GM18873 (cell line): Measurements from ENCODE around the gene GHITM.

Experiments used
- ATAC-seq: cut with Tn5 transposase; IDR thresholded peaks from one replicate; pipeline ENCODE4 v1.9.1; 2021; ENCODE audit warnings: mild to moderate bottlenecking, moderate library complexity, moderate number of reproducible peaks; ENCODE audit not compliant: unreplicated experiment, low FRiP score

The GHITM gene

GRCh38 chr10:84197643-84198042 is 58.3 kb downstream of the GHITM start:
- no peak for ATAC-seq

- ATAC-seq: no peak
These were observed 59.1 kb downstream of the GHITM start for GRCh38 chr10:84198206-84198915.

- ATAC-seq: no peak
These were observed 61.4 kb downstream of the GHITM start for GRCh38 chr10:84200537-84201243.

- ATAC-seq: no peak
These were observed 61.9 kb downstream of the GHITM start for GRCh38 chr10:84201244-84201606.

- ATAC-seq: no peak
These were observed 62.4 kb downstream of the GHITM start for GRCh38 chr10:84201682-84202081.

- no peak for ATAC-seq
These were observed 63.0 kb downstream of the GHITM start for GRCh38 chr10:84202349-84202748.
